ENCODE data around the gene GRID1.

GRID1 gene

DNA sequence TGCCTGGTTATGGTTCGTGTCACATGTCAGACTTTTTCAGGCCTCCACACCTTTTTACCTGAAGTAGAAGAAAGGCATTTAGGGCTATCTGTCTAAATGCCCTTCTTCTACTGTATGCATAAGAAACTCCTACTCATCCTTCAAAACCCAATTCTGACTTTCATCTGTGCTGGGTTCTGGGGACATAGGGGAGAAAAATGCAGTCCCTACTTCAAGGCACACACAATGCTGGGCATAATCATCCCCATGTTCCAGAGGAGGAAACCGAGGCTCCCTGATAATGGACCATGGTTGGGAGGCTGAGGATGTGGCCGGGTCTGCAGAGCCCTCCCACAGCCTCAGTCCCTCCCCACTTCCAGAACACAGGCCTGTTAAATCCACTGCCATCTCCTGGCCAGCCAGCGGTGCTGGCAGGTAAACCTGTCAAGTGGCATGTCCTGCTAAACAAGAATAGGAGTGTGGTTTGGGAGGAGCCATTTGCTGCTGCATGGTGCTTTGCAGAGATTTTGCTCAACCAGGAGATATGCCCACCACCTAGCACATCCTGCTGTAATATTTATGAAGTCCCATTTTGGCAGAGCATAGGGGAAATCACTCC lies 32.0 kb downstream of the GRID1 start:
- no peak for DNase-seq

DNA sequence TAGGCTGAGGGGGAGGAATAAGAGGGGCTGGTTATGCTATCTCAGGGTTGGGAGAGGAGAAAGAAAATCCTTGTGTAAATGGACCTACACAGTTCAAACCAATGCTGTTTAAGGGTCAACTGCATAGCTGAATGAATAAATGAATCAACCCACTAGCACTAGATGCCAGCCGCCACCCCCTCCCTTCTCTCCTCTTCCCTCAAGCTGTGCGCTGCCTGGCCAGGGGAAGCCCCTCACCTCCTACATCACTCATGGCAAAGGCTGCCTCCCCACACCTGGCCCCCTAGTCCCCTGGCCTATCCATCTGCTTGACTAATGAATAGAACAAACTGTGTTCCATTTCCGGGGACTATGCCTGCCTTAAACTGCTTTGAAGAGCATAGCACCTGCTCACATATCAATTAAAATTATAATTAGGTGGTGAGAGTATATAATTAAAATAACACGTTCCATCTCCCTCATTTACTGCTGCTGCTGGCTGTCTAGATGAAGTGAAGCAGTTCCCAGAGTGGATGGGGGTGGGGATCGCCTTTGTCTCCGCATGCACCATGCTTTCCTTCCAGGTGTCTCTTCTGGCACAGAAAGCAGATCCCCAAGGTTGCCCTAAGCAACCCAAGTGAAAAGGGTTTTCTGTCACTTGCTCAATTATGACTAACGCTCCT lies 32.6 kb downstream of the GRID1 start:
- no peak for DNase-seq

DNA sequence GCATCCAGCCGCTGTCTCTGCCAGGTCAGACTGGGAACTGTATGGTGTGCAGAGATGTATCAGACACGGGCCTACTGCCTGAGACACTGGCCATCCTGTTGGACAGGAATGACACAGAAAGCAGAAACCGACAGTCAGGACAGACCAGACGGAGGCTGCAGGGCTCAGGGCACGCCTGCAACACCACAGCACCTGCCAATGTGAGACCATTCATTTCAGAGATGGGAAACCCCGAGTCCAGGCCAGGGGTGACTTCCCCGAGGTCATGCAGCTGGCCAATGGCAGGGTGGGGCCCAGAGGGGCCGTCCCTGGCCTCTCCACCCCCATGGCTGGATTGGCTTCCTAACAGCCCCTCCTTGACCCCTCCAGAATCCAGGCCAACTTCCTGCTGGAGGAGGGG lies 34.7 kb downstream of the GRID1 start:
- no peak for DNase-seq

DNA sequence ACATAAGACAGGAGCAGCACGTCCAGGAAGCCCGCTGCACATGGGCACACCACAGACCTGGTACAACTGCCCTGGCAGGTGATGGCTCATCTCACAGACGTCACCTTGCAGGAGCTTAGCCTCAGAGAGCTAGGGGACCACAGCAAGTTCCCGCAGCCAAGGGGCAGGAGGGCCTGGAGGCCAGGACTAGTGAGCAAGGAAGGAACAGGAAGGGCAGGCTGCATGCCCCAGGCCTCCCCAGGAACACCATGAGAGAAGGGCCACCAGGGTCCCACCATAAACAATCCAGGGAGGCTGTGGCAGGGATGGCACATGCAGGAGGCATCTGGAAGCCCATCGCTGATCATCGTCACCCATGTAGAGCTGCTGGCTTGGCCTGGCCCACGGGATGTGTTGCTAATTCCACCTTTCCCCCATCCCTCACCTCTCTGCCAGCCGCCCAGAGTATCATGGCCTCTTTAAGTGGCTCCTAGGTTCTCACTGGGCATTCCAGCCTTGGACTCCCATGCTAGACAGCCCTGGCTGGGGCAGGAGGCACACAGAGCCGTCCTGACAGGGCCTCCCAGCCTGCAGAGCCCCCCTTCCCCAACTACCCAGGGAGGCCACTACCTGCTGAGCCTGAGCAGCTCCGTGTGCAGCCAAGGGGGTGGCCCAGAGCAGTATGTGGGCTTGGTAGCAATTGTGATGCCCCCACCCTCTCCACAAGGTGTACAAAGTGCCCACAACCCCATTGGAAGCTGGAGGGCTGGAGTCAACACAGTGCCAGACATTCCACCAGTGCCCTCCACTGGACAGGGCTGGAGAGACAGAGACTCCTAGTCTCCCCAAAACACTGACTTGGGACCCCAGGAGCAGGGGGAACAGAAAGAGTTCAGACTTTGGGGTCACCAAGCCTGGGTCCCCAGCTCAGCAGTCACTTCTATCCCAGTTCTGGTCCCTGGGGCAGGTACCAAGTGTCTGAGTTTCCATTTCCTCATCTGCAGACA lies 35.5 kb downstream of the GRID1 start:
- DNase-seq = no peak

- DNase-seq = no peak
Measured at GRCh38 chr10:86329896-86330680, 36.5 kb downstream of the GRID1 start.

- no peak for DNase-seq
Measured at GRCh38 chr10:86329093-86329710, 37.4 kb downstream of the GRID1 start.

- no peak for DNase-seq
Measured at GRCh38 chr10:86327954-86328725, 38.5 kb downstream of the GRID1 start.

DNA sequence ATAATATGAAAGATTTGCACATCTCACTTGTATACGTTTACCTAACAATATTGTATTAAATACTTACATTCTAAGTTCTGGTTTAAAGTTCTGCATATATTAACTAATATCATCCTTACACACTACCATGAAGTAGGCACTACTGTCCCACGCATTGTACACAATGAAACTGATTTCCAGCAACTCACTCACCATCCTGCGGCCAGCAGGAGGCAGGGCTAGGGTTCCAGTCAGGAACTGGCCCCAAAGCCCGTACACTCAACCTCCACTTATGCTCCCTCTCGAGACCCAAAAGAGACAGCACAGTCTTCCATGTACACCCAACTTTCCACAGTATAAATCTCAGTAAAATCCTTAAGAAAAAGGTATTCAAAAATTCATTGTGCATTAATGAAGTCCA lies 41.4 kb downstream of the GRID1 start:
- no peak for DNase-seq

DNA sequence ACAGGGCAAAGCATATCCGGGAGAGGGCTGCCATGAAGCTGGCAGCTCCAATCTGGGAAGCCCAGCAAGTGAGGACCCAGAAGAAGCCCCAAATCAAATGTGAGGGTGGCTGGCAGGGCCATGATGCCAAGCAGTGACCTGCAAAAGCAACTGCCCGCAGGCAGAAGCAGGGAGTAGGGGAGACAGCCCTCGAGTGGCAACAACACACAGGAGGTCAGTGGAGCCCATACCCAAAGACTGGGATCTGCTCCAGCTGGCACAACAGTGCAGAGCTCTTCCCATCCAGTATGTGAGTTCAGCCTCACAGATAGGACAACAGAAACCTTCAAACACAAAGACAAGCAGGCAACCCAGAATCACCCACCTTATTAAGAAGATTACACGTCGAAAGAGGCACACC lies 45.0 kb downstream of the GRID1 start:
- no peak for DNase-seq

DNA sequence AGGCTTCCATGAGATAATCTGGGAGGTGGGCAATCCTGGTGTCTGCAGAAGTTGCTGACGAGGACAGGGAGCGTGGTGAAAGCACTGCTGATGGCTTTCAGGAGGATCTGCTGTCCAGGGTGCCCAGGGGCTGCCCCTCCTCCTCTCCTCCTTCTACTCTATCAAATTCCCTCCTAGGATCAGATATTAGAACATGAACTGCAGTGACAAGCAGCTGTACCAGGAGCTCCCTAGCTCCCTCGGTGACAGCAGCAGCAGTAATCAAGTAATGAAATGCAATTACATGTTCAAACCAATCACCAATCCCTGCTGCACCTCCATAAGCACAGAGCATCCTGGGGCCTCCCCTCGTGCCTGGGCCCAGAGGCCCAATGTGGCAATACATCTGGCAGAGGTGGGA lies 46.9 kb downstream of the GRID1 start:
- no peak for DNase-seq

- no peak for DNase-seq
Measured at GRCh38 chr10:86317949-86318725, 48.5 kb downstream of the GRID1 start.

GRCh38 chr10:86316990-86317389 lies 49.6 kb downstream of the GRID1 start:
- no peak for DNase-seq

DNA sequence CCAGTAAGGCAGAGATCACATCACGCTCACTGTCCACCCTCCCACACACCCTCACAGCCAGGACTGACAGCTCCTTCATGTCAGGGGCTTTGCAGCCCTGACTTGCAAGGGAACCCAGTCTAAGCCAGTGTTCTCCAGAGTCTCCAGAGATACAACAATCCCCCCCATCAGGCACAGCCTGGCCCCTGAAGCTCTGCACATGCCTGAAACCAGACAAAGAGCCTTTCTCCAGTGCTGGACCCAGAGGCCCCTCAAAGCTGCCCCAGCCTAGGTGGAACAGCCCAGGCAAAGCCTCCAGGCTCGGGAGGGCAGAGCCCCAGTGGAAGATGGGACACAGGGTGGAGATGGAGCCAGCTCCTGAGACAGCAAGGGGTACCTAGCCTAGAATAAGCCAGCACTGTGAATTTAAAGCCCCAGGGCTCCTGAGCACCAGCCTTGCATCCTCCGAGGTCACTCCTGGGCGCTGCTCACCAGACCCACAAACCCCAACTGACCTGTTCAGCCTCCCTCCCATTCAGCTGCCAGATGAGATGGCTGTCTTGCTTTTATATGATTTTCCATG lies 50.2 kb downstream of the GRID1 start:
- no peak for DNase-seq

DNA sequence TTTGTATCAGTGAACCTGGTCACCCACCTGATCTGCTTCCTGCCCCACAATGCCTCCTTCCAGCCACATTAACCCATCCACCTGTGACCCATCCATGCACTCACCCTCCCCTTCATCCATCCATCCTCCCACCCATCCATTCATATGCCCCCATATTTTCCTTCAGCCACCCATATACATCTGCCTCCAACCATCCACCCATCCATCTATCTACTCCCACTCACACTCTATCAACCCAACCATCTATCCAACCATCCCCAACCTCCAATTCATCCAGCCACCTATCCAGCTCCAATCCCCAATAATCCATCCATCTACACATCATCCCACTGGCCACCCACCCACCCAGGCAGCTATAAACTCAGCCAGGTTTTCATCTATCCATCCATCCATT lies 51.0 kb downstream of the GRID1 start:
- no peak for DNase-seq

- DNase-seq = no peak
Measured at GRCh38 chr10:86314616-86315548, 51.7 kb downstream of the GRID1 start.

GRCh38 chr10:86313621-86314041 lies 53.0 kb downstream of the GRID1 start:
- no peak for DNase-seq

DNA sequence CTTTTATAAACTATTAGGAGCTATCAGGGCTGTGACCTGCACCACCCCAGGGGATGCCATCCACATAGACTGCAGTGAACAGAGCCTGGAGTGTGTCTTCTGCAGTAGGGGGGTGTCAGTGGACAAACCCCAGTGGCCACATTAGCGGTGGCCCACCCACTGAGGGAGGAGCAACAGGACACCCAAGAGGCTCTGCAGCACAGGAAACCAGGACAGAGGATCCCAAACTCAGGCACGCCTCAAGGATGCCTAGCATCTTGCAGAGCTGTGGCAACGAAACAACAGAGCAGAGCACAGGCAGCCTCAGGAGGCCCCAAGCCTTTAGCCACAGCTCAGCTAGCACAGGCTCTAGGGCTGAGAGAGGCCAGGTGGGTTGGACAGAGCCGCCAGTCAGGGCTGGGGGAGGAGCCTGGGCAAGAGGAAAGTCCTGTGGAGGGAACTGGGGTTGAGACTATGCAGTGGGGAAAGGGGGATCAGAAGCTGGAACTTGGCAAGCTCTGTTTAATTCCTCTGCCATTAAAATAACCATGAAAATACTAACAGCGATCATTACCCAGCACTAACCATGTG lies 53.8 kb downstream of the GRID1 start:
- DNase-seq = no peak

DNA sequence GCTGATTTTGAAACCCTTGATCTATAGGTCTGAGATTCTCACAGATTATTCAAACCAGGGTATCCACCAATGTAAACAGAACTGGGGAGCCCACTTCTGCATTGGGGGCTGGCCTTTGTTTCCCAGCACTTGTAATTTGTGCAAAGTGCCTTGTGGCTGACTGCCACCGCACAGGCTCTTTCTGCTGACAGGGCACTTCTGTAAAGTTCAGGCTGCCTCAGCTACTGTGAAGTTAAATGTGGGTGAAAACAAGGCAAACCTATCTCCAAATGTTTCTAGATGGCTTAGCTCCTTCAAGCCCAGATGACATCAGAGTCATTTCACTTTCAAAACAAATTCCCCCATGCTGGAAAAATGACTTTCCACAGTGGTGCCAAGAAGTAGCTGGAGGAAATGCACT lies 54.7 kb downstream of the GRID1 start:
- no peak for DNase-seq

- no peak for DNase-seq
Measured at GRCh38 chr10:86311190-86311589, 55.4 kb downstream of the GRID1 start.
